HCT116 (cell line): Measurements from ENCODE around the gene THOC6.

Experiments
- CEBPB ChIP-seq: IDR thresholded peaks from 2 replicates; pipeline ENCODE4 v1.6.1; 2012; ENCODE audit warnings: low read depth
- CTCF ChIP-seq, 3 experiments: fragments of 200-600 bp in 1 of 3; sonication (generic) in 1 of 3; IDR thresholded peaks in 2 of 3; conservative IDR thresholded peaks in 1 of 3; 2 replicates each; pipeline ENCODE4 v1.5.1; 2012 to 2017; ENCODE audit warnings: low read depth in 2 of 3, low read length in 2 of 3, antibody characterized with exemption in 1 of 3, borderline replicate concordance in 1 of 3, control low read depth in 1 of 3, mild to moderate bottlenecking in 1 of 3, mixed read lengths in 1 of 3, mixed run types in 1 of 3, moderate library complexity in 1 of 3; ENCODE audit not compliant: insufficient read depth in 1 of 3
- ELF1 ChIP-seq: IDR thresholded peaks from 2 replicates; pipeline ENCODE4 v1.6.1; 2012; ENCODE audit warnings: low read depth, borderline replicate concordance
- JUND ChIP-seq: IDR thresholded peaks from 2 replicates; pipeline ENCODE4 v1.6.1; 2012
- POLR2A ChIP-seq: IDR thresholded peaks from 2 replicates; pipeline ENCODE4 v1.7.0; 2011; ENCODE audit warnings: borderline replicate concordance; ENCODE audit not compliant: insufficient read depth, insufficient read length; ENCODE audit errors: extremely low read depth
- POLR2AphosphoS5 ChIP-seq: IDR thresholded peaks from 2 replicates; pipeline ENCODE4 v1.6.1; 2011; ENCODE audit warnings: mild to moderate bottlenecking, low read depth, low read length, moderate library complexity
- REST ChIP-seq: IDR thresholded peaks from 2 replicates; pipeline ENCODE4 v1.6.1; 2012; ENCODE audit warnings: low read depth
- SRF ChIP-seq: IDR thresholded peaks from 2 replicates; pipeline ENCODE4 v1.6.1; 2012; ENCODE audit warnings: low read depth
- ZBTB33 ChIP-seq: IDR thresholded peaks from 2 replicates; pipeline ENCODE4 v1.6.1; 2011; ENCODE audit warnings: mild to moderate bottlenecking, low read length, moderate library complexity; ENCODE audit not compliant: insufficient replicate concordance; ENCODE audit errors: extremely low read depth

- TF ChIP-seq CTCF (IDR thresholded peaks at IDR 0.05 in 2 of 3, conservative IDR thresholded peaks at IDR 0.05 in 1 of 3; ENCODE audit: borderline replicate concordance in 1 of 3, insufficient read depth in 1 of 3, low read depth in 2 of 3, low read length in 2 of 3): no peak
- no peak for TF ChIP-seq JUND
- TF ChIP-seq REST: no peak
- no peak for TF ChIP-seq ZBTB33
- no peak; the same call in 1 of the 2 replicates for TF ChIP-seq POLR2AphosphoS5
- TF ChIP-seq POLR2A: no peak
- no peak for TF ChIP-seq SRF
- no peak for TF ChIP-seq CEBPB
- TF ChIP-seq ELF1: no peak
Observed at GRCh38 chr16:3026609-3027488, 3.0 kb downstream of the THOC6 start.
